H4 (cell line): ENCODE measurements around the gene CCDC78. TPM values are rescaled to one million over a fixed set of nuclear protein-coding genes. Genes with fewer than 3 reads are reported as not detected.
A peak's percentile ranks its signal among the peaks of the same experiment; 100 is the strongest.

Experiments
- DNase-seq: peaks from one replicate; pipeline ENCODE4 v3.0.0-alpha.2; 2015; ENCODE audit warnings: low spot score
- total RNA-seq: library from RNA; depleted of rRNA; stranded (reverse); fragments of >200 nt; shearing (Covaris generic); gene quantifications from 2 replicates; pipeline ENCODE4 v1.2.3, GENCODE V29; 2014; rRNA removed

Gene CCDC78
- total RNA-seq, 1 experiment from 2014 or later = 0.23 TPM

GRCh38 chr16:678858-679813 is 47.1 kb downstream of the CCDC78 start:
- DNase-seq = peak; percentile 21

DNA sequence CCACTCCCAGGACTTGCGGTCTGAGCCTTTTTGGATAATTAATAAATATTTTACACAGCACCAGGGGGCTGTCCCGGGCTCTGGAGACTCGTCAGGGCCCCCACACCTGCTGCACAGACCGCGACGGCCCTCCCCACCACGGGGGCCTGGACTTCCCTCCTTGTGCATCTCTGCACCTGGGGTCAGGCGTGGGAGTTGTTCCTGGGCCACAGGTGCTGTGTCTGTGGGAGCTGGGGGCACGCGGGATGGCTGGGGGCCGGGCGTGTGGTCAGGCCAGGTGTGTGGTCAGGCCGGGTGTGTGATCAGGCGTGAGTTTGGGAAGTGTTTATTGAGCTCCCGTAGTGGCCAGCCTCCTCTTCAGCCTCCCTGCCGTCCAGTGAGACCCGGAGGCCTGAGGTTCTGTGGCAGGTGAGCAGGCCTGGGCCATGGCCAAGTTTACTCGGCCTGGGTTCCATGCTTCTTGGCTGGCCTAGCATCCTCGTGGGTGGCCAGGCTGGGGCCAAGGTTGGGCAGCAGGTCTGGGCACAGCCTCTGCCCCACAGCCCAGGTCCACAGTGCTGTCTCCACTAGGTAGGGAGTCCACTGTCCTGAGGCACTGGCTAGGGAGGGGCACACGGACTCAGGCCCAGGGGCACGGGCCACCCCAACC is 47.9 kb downstream of the CCDC78 start:
- no peak for DNase-seq

GRCh38 chr16:677316-678190 is 48.7 kb downstream of the CCDC78 start:
- DNase-seq = no peak

DNA sequence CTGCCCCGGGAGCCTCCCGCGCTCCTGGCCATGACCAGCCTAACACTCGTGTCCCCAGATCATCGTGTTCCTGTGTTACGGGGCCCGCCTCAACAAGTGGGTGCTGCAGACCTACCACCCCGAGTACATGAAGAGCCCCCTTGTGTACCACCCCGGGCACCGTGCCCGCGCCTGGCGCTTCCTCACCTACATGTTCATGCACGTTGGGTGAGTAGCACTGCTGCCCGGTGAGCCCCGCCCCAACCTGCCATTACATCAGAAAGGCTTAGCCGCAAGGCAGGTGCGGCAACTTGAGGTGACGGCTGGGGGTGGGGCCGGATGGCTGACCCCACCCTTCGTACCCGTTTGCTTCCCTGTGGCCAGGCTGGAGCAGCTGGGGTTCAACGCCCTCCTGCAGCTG is 49.3 kb downstream of the CCDC78 start:
- no peak for DNase-seq

GRCh38 chr16:676565-676902 is 49.7 kb downstream of the CCDC78 start:
- DNase-seq = no peak

DNA sequence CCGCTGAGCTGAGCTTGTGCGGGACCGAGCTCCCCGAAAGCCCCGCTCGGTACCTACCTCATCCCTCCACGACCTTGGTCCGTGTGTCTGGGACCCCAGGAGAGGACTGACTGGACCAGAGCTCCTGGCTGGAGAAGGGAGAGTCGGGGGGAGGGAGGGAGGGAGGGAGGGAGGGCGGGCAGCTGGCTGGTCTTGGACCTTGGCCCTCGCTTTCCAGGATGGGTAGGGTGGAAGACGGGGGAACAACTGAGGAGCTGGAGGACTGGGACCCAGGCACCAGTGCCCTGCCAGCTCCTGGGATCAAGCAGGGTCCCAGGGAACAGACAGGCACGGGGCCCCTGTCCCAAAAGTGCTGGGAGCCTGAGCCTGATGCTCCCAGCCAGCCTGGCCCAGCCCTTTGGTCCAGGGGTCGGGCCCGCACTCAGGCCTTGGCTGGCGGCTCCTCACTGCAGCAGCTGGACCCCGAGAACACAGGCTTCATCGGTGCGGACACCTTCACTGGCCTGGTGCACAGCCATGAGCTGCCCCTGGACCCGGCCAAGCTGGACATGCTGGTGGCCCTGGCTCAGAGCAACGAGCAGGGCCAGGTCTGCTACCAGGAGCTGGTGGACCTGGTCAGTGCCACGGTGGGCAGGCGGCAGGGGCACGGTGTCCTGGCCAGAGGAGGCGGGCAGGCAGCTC is 50.2 kb downstream of the CCDC78 start:
- no peak for DNase-seq

GRCh38 chr16:674968-675883 is 51.0 kb downstream of the CCDC78 start, which contains the start of gene RHBDL1:
TSS of gene RHBDL1 (plus strand) at chr16:675671. CDS start at chr16:675791, 120 bp downstream.
- no peak for DNase-seq

- no peak for DNase-seq
Measured at GRCh38 chr16:674214-674881, 51.9 kb downstream of the CCDC78 start.

- DNase-seq = no peak
Measured at GRCh38 chr16:673399-673991, 52.7 kb downstream of the CCDC78 start.

DNA sequence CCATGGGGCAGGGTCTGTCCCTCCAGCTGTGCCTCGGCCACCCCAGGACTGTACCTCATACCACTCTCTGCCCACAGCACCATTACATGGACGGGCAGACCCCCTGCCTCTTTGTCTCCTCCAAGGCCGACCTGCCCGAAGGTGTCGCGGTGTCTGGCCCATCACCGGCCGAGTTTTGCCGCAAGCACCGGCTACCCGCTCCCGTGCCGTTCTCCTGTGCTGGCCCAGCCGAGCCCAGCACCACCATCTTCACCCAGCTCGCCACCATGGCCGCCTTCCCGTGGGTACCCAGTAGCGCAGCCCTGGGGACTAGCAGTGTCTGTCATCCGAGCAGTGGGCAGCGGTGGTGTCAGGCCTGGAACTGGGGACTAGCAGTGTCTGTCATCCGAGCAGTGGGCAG is 53.4 kb downstream of the CCDC78 start:
- no peak for DNase-seq

Other genes with a start within 250 kb of the CCDC78 start
- 4.4 and 8.3 TPM in 2 replicates for gene CAPN15, start 198.7 kb downstream of the CCDC78 start, total RNA-seq
- gene PRR35, start 166.0 kb downstream of the CCDC78 start, total RNA-seq = not detected in 2 replicates
- 0.06 and 0.43 TPM in 2 replicates for gene NHLRC4, start 159.4 kb downstream of the CCDC78 start, total RNA-seq
- 7.6 and 7.7 TPM in 2 replicates for gene PIGQ, start 156.5 kb downstream of the CCDC78 start, total RNA-seq
- 4.4 and 5.1 TPM in 2 replicates for gene RAB40C, start 136.4 kb downstream of the CCDC78 start, total RNA-seq
- not detected in 2 replicates for gene WFIKKN1, start 95.5 kb downstream of the CCDC78 start, total RNA-seq
- gene METTL26, start 90.1 kb downstream of the CCDC78 start, total RNA-seq = 85.7 and 112 TPM in 2 replicates
- 11.9 and 14.5 TPM in 2 replicates for gene MCRIP2, start 84.6 kb downstream of the CCDC78 start, total RNA-seq
- 2.5 and 4.8 TPM in 2 replicates for gene WDR90, start 77.1 kb downstream of the CCDC78 start, total RNA-seq
- 6.5 and 32.0 TPM in 2 replicates for gene RHOT2, start 58.3 kb downstream of the CCDC78 start, total RNA-seq
- gene RHBDL1, start 50.8 kb downstream of the CCDC78 start, total RNA-seq = 0.31 and 3.8 TPM in 2 replicates
- gene STUB1, start 46.0 kb downstream of the CCDC78 start, total RNA-seq = 102 and 123 TPM in 2 replicates
- 11.3 and 18.1 TPM in 2 replicates for gene JMJD8, start 42.1 kb downstream of the CCDC78 start, total RNA-seq
- 0.86 and 0.99 TPM in 2 replicates for gene WDR24, start 36.0 kb downstream of the CCDC78 start, total RNA-seq
- gene FBXL16, start 20.6 kb downstream of the CCDC78 start, total RNA-seq = 1.0 and 2.2 TPM in 2 replicates
- 21.4 and 58.1 TPM in 2 replicates for gene METRN, start 11.3 kb downstream of the CCDC78 start, total RNA-seq
- 10.9 and 22.8 TPM in 2 replicates for gene ANTKMT, start 5.3 kb downstream of the CCDC78 start, total RNA-seq
- 4.1 and 14.5 TPM in 2 replicates for gene HAGHL, start 663 bp upstream of the CCDC78 start, total RNA-seq
- 15.0 and 18.5 TPM in 2 replicates for gene CIAO3, start 14.6 kb upstream of the CCDC78 start, total RNA-seq
- gene MSLN, start 34.3 kb upstream of the CCDC78 start, total RNA-seq = not detected in 2 replicates
- gene RPUSD1, start 61.9 kb upstream of the CCDC78 start, total RNA-seq = 18.6 and 19.6 TPM in 2 replicates
- 6.1 and 7.9 TPM in 2 replicates for gene CHTF18, start 62.2 kb upstream of the CCDC78 start, total RNA-seq
- not detected in 2 replicates for gene GNG13, start 74.3 kb upstream of the CCDC78 start, total RNA-seq
- 31.1 and 39.9 TPM in 2 replicates for gene LMF1, start 244.5 kb upstream of the CCDC78 start, total RNA-seq